Activated B cell treated with CpG ODN at 0.5 μM for 24 hours (primary cell): Measurements from ENCODE around the gene CHD2. TPM values are rescaled to one million over a fixed set of nuclear protein-coding genes. Genes with fewer than 3 reads are reported as not detected.

Experiments
- ATAC-seq: fragments of 200-7000 bp; cut with Tn5 transposase; one replicate; pipeline ENCODE4 v1.10.0; 2021; ENCODE audit warnings: low read depth, mild to moderate bottlenecking, moderate library complexity
- CTCF ChIA-PET: fragments of 350-600 bp; sonication (Branson Sonifier 250); formaldehyde crosslinking; loops from one replicate; lab custom pipeline; 2021; ENCODE audit warnings: antibody characterized with exemption; lab: Charles Lee
- POLR2A ChIA-PET: fragments of 350-600 bp; sonication (Branson Sonifier 250); formaldehyde crosslinking; loops from one replicate; lab custom pipeline; 2021; ENCODE audit warnings: antibody characterized with exemption; lab: Charles Lee
- DNase-seq: peaks from one replicate; pipeline ENCODE4 v3.0.0; 2022
- H3K27ac Mint-ChIP-seq: one replicate; pipeline ENCODE4 v1.8.0; 2020; ENCODE audit warnings: mixed read lengths
- H3K27me3 Mint-ChIP-seq: one replicate; pipeline ENCODE4 v1.8.0; 2021; ENCODE audit warnings: mixed read lengths
- H3K36me3 Mint-ChIP-seq: one replicate; pipeline ENCODE4 v1.8.0; 2021; ENCODE audit warnings: low read depth, mixed read lengths
- H3K4me1 Mint-ChIP-seq: one replicate; pipeline ENCODE4 v1.8.0; 2021; ENCODE audit warnings: mixed read lengths
- H3K4me3 Mint-ChIP-seq: one replicate; pipeline ENCODE4 v1.8.0; 2020; ENCODE audit warnings: mild to moderate bottlenecking, mixed read lengths
- H3K9me3 Mint-ChIP-seq: one replicate; pipeline ENCODE4 v1.8.0; 2020; ENCODE audit warnings: mixed read lengths
- CTCF ChIP-seq: fragments of 200-600 bp; IDR thresholded peaks from one replicate; pipeline ENCODE4 v1.8.0; 2022; ENCODE audit warnings: antibody characterized with exemption, mild to moderate bottlenecking
- intact Hi-C: fragments of 100-400 bp; cut with micrococcal nuclease; formaldehyde crosslinking; loops from one replicate; pipeline ENCODE4 v1.15.1; 2024
- total RNA-seq: library from RNA; stranded (reverse); gene quantifications from 2 replicates; pipeline ENCODE4 v1.2.3, GENCODE V29; 2022

The CHD2 gene
- total RNA-seq, 1 donor from 2014 or later: 298 TPM

- intact Hi-C loops: loop anchor here (10.0 kb wide), 1 partner anchor 1290 kb away; no protein-coding TSS in a partner anchor
- ATAC-seq (no peak), DNase-seq (peak; percentile 1)
- ChIA-PET CTCF (no interaction called here), POLR2A (no interaction called here)
- Mint-ChIP-seq H3K4me3 (no peak overlapping the region), H3K9me3 (no peaks in the 10 kb centered on the region), H3K36me3 (no peaks in the 10 kb centered on the region), H3K4me1 (peaks cover 10% of the 10 kb centered on the region), H3K27me3 (peaks cover 3% of the 10 kb centered on the region), H3K27ac (no peak overlapping the region)
- TF ChIP-seq CTCF: no peak
Observed at GRCh38 chr15:93034512-93034911, 134.4 kb downstream of the CHD2 start.

- intact Hi-C loops: loop anchor here (10.0 kb wide), 1 partner anchor 1289 kb away; no protein-coding TSS in a partner anchor
- Mint-ChIP-seq H3K9me3 (no peaks in the 10 kb centered on the region), H3K27me3 (peaks cover 3% of the 10 kb centered on the region), H3K36me3 (no peaks in the 10 kb centered on the region), H3K4me1 (peaks cover 6% of the 10 kb centered on the region), H3K27ac (no peak overlapping the region), H3K4me3 (no peak overlapping the region)
- CTCF ChIA-PET: interaction anchor here (0.9 kb wide), 1 partner anchor 17 kb away, joined by 3 read pairs; no protein-coding TSS in a partner anchor
- ATAC-seq (no peak), DNase-seq (peak; percentile 10)
- POLR2A ChIA-PET: no interaction called here
- no peak for TF ChIP-seq CTCF
Observed at GRCh38 chr15:93035092-93035915, 135.2 kb downstream of the CHD2 start.

GRCh38 chr15:93035953-93036810 lies 136.1 kb downstream of the CHD2 start:
- Mint-ChIP-seq H3K27me3 (peaks cover 3% of the 10 kb centered on the region), H3K4me3 (peak overlapping the region; percentile 60), H3K4me1 (peaks cover 2% of the 10 kb centered on the region), H3K9me3 (no peaks in the 10 kb centered on the region), H3K27ac (no peak overlapping the region), H3K36me3 (no peaks in the 10 kb centered on the region)
- TF ChIP-seq CTCF: no peak
- ATAC-seq (peak; percentile 80), DNase-seq (no peak)
- CTCF ChIA-PET: interaction anchor here (0.9 to 1.4 kb wide), 2 partner anchors 18 to 24 kb away, joined by 3 read pairs; no protein-coding TSS in a partner anchor
- intact Hi-C loops: loop anchor here (2.0 to 10.0 kb wide), 2 partner anchors 15 to 1289 kb away; no protein-coding TSS in a partner anchor
- POLR2A ChIA-PET: no interaction called here

- DNase-seq: no peak
- H3K27me3 Mint-ChIP-seq: peaks cover 3% of the 10 kb centered on the region
- H3K4me1 Mint-ChIP-seq: peaks cover 2% of the 10 kb centered on the region
- POLR2A ChIA-PET: no interaction called here
- no peaks in the 10 kb centered on the region for H3K36me3 Mint-ChIP-seq
- intact Hi-C loops: loop anchor here (2.0 to 10.0 kb wide), 2 partner anchors 16 to 1288 kb away; no protein-coding TSS in a partner anchor
- CTCF ChIA-PET: interaction anchor here (1.4 kb wide), 1 partner anchor 23 kb away, joined by 3 read pairs; no protein-coding TSS in a partner anchor
- H3K9me3 Mint-ChIP-seq: no peaks in the 10 kb centered on the region
- H3K4me3 Mint-ChIP-seq: no peak overlapping the region
- ATAC-seq: no peak
- H3K27ac Mint-ChIP-seq: no peak overlapping the region
- no peak for TF ChIP-seq CTCF
Observed at GRCh38 chr15:93036951-93037819, 137.1 kb downstream of the CHD2 start.
